Karpas-422 (cell line): Measurements from ENCODE around the gene C10orf90. TPM values are rescaled to one million over a fixed set of nuclear protein-coding genes. Genes with fewer than 3 reads are reported as not detected.
"Not testable (repeated sequence)": the region's sequence is repeated elsewhere in the genome, so short reads cannot be mapped to it uniquely, and the experiment has no call there.

Source experiments
- DNase-seq: peaks from one replicate; pipeline ENCODE4 v3.0.0-alpha.2; 2015
- H2AFZ ChIP-seq: fragments of 200-600 bp; sonication (generic); 2 replicates; pipeline ENCODE4 v1.6.1; 2014; ENCODE audit warnings: antibody characterized with exemption, low read length, mixed read lengths
- H3K27ac ChIP-seq: fragments of 200-600 bp; sonication (generic); 2 replicates; pipeline ENCODE4 v1.5.1; 2014; ENCODE audit warnings: mild to moderate bottlenecking, low read length, moderate library complexity
- H3K27me3 ChIP-seq: fragments of 200-600 bp; sonication (generic); 2 replicates; pipeline ENCODE4 v1.6.1; 2014; ENCODE audit warnings: low read length, mixed read lengths
- H3K36me3 ChIP-seq: fragments of 200-600 bp; sonication (generic); 2 replicates; pipeline ENCODE4 v1.6.1; 2014; ENCODE audit warnings: low read length, mixed read lengths; ENCODE audit not compliant: insufficient read depth
- H3K4me1 ChIP-seq: fragments of 200-600 bp; sonication (generic); 2 replicates; pipeline ENCODE4 v1.6.1; 2014; ENCODE audit warnings: mild to moderate bottlenecking, low read length, mixed read lengths
- H3K4me2 ChIP-seq: fragments of 200-600 bp; sonication (generic); 2 replicates; pipeline ENCODE4 v1.6.1; 2014; ENCODE audit warnings: low read length, low read depth, mild to moderate bottlenecking; ENCODE audit not compliant: poor library complexity, severe bottlenecking
- H3K4me3 ChIP-seq: fragments of 200-600 bp; sonication (generic); 2 replicates; pipeline ENCODE4 v1.5.1; 2014; ENCODE audit warnings: mild to moderate bottlenecking, antibody characterized with exemption, low read length, mixed read lengths
- H3K79me2 ChIP-seq: fragments of 200-600 bp; sonication (generic); 2 replicates; pipeline ENCODE4 v1.6.1; 2014; ENCODE audit warnings: mild to moderate bottlenecking, low read length, mixed read lengths
- H3K9ac ChIP-seq: fragments of 200-600 bp; sonication (generic); 2 replicates; pipeline ENCODE4 v1.6.0; 2014; ENCODE audit warnings: low read length
- H3K9me2 ChIP-seq: fragments of 200-600 bp; sonication (generic), shearing (Covaris generic); replicated peaks from 2 replicates; pipeline ENCODE4 v1.6.0; 2014; ENCODE audit warnings: mild to moderate bottlenecking, low read length, moderate library complexity; ENCODE audit not compliant: insufficient read depth
- H3K9me3 ChIP-seq: fragments of 300-700, 200-600 bp; sonication (generic); 2 replicates; pipeline ENCODE4 v1.6.1; 2014; ENCODE audit warnings: low read length, mixed read lengths
- H4K20me1 ChIP-seq: fragments of 200-600 bp; sonication (generic); 2 replicates; pipeline ENCODE4 v1.6.1; 2014; ENCODE audit warnings: mild to moderate bottlenecking, antibody characterized with exemption, low read length, low read depth; ENCODE audit not compliant: insufficient read depth
- total RNA-seq: library from RNA; depleted of rRNA; stranded (reverse); fragments of >200 nt; shearing (Covaris generic); gene quantifications from 2 replicates; pipeline ENCODE4 v1.2.3, GENCODE V29; 2014; ENCODE audit warnings: low replicate concordance; rRNA removed

C10orf90 gene
- total RNA-seq, 1 experiment from 2014 or later: not detected

DNA sequence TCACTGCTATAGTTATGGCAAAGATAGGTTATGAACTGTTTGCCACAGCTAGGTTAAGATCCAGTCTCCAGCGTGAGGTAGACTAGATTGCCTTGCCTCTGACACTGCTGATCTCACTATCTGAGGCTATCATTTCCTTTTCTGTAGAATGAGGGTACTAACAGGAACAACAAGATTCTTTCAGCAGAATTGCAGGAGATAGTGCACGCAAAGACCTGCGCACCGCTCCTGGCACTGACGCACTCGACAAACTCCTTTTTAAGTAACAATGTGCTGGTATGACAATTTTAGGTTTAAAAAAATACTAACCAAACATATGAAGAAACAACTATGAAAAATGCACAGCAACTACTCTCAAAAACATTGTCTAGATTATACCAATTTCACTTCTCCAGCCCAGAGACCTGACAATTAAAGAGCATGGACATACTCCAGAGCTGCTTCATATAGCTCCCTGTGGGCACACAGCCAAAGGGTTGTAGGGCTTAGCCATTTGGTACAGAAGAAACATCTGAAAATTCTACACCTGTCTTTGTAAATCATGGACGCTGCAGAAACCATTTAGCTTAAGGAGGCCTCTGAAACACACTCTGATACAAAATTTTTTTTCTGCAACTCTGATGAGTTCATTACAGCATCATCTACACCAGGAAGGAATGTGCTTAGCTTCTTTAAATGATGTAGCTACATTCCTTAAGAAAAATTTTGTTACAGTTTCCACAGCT, 290.0 kb downstream of the C10orf90 start:
- H3K9me2 ChIP-seq: no peaks in the 10 kb centered on the region
- H2AFZ ChIP-seq: no peak overlapping the region
- DNase-seq: no peak
- no peak overlapping the region for H3K4me2 ChIP-seq
- no peaks in the 10 kb centered on the region for H3K4me1 ChIP-seq
- no peaks in the 10 kb centered on the region for H4K20me1 ChIP-seq
- H3K79me2 ChIP-seq: no peaks in the 10 kb centered on the region
- no peaks in the 10 kb centered on the region for H3K27me3 ChIP-seq
- H3K36me3 ChIP-seq: no peaks in the 10 kb centered on the region
- no peak overlapping the region for H3K4me3 ChIP-seq
- no peak overlapping the region for H3K27ac ChIP-seq
- H3K9ac ChIP-seq: no peak overlapping the region
- no peaks in the 10 kb centered on the region for H3K9me3 ChIP-seq

DNA sequence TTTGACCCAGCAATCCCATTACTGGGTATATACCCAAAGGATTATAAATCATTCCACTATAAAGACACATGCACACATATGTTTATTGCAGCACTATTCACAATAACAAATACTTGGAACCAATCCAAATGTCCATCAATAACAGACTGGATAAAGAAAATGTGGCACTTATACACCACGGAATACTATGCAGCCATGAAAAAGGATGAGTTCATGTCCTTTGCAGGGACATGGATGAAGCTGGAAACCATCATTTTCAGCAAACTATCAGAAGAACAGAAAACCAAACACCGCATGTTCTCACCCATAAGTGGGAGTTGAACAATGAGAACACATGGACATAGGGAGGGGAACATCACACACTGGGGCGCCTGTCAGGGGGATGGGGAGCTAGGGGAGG, 291.3 kb downstream of the C10orf90 start:
- H3K4me2 ChIP-seq, H2AFZ ChIP-seq, H3K4me1 ChIP-seq: not testable (repeated sequence)

DNA sequence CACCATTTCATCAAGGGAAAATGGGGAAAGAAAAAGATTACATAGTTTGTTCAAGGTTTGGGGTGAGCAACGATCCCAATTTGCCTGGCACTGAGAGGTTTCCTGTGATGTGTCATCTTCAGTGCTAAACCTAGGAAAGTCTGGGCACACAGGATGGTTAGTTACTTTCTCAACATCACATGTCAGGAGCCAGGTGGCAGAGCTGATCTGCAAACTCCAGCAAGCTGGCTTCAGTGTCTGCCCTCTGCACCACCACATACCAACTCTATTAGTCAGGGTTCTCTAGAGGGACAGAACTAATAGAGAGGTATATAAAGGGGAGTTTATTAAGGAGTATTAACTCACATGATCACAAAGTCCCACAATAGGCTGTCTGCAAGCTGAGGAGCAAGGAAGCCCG, 293.5 kb downstream of the C10orf90 start:
- Histone ChIP-seq H3K4me2 (no peak overlapping the region), H3K4me1 (no peaks in the 10 kb centered on the region), H2AFZ (no peak overlapping the region), H3K9me2 (no peaks in the 10 kb centered on the region), H3K9me3 (no peaks in the 10 kb centered on the region), H3K36me3 (no peaks in the 10 kb centered on the region), H3K4me3 (no peak overlapping the region), H3K27ac (no peak overlapping the region), H3K79me2 (no peaks in the 10 kb centered on the region), H4K20me1 (no peaks in the 10 kb centered on the region), H3K27me3 (no peaks in the 10 kb centered on the region), H3K9ac (no peak overlapping the region)
- no peak for DNase-seq

More for the DNA sequence above, 291.3 kb downstream of the C10orf90 start:
- not testable (repeated sequence) for H3K79me2 ChIP-seq, DNase-seq, H3K36me3 ChIP-seq, H4K20me1 ChIP-seq, H3K9me3 ChIP-seq, H3K9me2 ChIP-seq, H3K4me3 ChIP-seq, H3K27ac ChIP-seq, H3K27me3 ChIP-seq, H3K9ac ChIP-seq

DNA sequence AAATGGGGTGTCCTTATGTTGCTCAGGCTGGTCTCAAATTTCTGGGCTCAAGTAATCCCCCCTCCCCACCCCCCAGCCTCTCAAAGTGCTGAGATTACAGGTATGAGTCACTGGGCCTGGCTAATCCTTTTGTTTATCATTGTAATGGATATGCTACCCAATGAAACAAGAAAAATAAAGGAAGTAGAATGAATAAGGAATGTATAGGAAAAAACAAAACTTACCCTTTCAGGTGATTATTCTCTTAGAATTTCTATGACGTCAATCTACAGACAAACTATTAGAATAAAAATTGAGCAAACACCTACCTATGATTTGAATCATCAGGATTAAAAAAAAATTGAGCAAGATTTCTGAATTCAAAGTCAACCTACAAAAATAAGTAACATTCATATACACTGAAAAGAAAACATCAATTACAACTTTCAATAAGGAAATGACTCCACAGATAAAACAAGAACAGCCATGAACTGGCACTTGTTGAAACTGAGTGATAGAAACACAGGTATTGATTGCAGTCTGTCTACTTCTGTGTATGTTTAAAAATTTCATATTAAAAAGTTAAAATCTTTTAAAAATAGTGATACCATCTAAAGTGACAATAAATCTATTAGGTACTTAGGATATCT, 294.5 kb downstream of the C10orf90 start:
- Histone ChIP-seq H3K4me1 (no peaks in the 10 kb centered on the region), H3K9me3 (no peaks in the 10 kb centered on the region), H3K4me2 (no peak overlapping the region), H3K9me2 (no peaks in the 10 kb centered on the region), H3K4me3 (no peak overlapping the region), H3K27me3 (no peaks in the 10 kb centered on the region), H2AFZ (no peak overlapping the region), H3K36me3 (no peaks in the 10 kb centered on the region), H3K27ac (no peak overlapping the region), H3K9ac (no peak overlapping the region), H4K20me1 (no peaks in the 10 kb centered on the region), H3K79me2 (no peaks in the 10 kb centered on the region)
- DNase-seq: no peak

DNA sequence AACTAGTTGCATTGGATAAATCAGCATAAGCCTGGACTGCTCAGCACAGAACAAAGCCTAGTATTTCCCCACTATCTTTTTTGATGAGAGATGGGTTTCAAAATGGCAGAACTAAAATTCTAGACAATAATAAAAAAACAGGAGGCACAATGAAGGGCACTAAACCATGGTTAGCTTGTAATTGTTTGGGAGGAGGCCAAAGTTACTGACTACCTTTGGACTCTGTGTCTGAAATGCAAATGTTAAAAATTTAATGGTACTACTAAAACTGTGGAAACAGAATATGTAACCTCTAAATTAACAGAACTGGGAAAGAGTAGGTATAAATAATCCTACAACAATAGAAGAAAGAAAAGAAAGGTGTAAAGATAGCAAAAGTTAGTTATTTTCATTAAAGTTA, 295.2 kb downstream of the C10orf90 start:
- Histone ChIP-seq H3K4me2 (no peak overlapping the region), H3K27me3 (no peaks in the 10 kb centered on the region), H3K4me1 (no peaks in the 10 kb centered on the region), H2AFZ (no peak overlapping the region), H3K9me3 (no peaks in the 10 kb centered on the region), H3K9me2 (no peaks in the 10 kb centered on the region), H3K36me3 (no peaks in the 10 kb centered on the region), H3K9ac (no peak overlapping the region), H4K20me1 (no peaks in the 10 kb centered on the region), H3K4me3 (no peak overlapping the region), H3K79me2 (no peaks in the 10 kb centered on the region), H3K27ac (no peak overlapping the region)
- no peak for DNase-seq

Other genes starting within 250 kb of the C10orf90 start
- gene DOCK1, start 234.7 kb upstream of the C10orf90 start, total RNA-seq: not detected in 2 replicates